Measurements from ENCODE around the gene ECE2. TPM values are rescaled to one million over a fixed set of nuclear protein-coding genes. Genes with fewer than 3 reads are reported as not detected.

Gene ECE2
- total and polyA plus RNA-seq, 4 donors = not detected

- peaks cover 0 to 7% (median 5%) of the 10 kb centered on the region in 4 donors for H3K27me3 ChIP-seq (ENCODE audit: control insufficient read depth in 4 of 4, insufficient read depth in 4 of 4, low read length in 3 of 4)
- no peaks in the 10 kb centered on the region for H3K9me3 ChIP-seq (ENCODE audit: control insufficient read depth in 4 of 4, low read length in 3 of 4)
- WGBS = 54% methylated on average over 12 of the region's 12 CpGs
- TF ChIP-seq REST (IDR thresholded peaks at IDR 0.05) = no peak
- no peak for TF ChIP-seq TAF1 (conservative IDR thresholded peaks at IDR 0.05)
- no peak for TF ChIP-seq YY1 (IDR thresholded peaks at IDR 0.05)
- TF ChIP-seq ATF3 (IDR thresholded peaks at IDR 0.05) = no peak
- no peak for TF ChIP-seq GABPA (IDR thresholded peaks at IDR 0.05 in 1 of 2, conservative IDR thresholded peaks at IDR 0.05 in 1 of 2)
- TF ChIP-seq ZBTB33 (IDR thresholded peaks at IDR 0.05) = no peak
- TF ChIP-seq CTCF (IDR thresholded peaks at IDR 0.05; ENCODE audit: low read depth, low read length, missing input control) = no peak
- TF ChIP-seq RXRA (IDR thresholded peaks at IDR 0.05) = no peak
- TF ChIP-seq HNF4G (IDR thresholded peaks at IDR 0.05) = no peak
- no peak for TF ChIP-seq HNF4A (conservative IDR thresholded peaks at IDR 0.05)
- TF ChIP-seq FOXA2 (IDR thresholded peaks at IDR 0.05) = no peak
- no peak for TF ChIP-seq RAD21 (IDR thresholded peaks at IDR 0.05)
- no peak for TF ChIP-seq SP1 (IDR thresholded peaks at IDR 0.05)
- no peak for TF ChIP-seq EGR1 (IDR thresholded peaks at IDR 0.05; ENCODE audit: low read depth in 2 of 2)
- TF ChIP-seq FOXA1 (IDR thresholded peaks at IDR 0.05) = no peak
- no peak for TF ChIP-seq MAX (IDR thresholded peaks at IDR 0.05)
- no peak for TF ChIP-seq JUND (IDR thresholded peaks at IDR 0.05)
- no peak for TF ChIP-seq NR2F2 (IDR thresholded peaks at IDR 0.05)
- H3K4me3 ChIP-seq (ENCODE audit: low read depth in 1 of 3, low read length in 3 of 3) = no peak overlapping the region
- no peak for DNase-seq (ENCODE audit: low spot score)
- no peak overlapping the region for H3K27ac ChIP-seq (ENCODE audit: low read depth in 1 of 2, low read length in 2 of 2)
- no peak overlapping the region for H3K9ac ChIP-seq (ENCODE audit: low read depth in 1 of 2, low read length in 2 of 2)
- peaks cover 12 to 22% (median 15%) of the 10 kb centered on the region in 4 donors for H3K4me1 ChIP-seq (ENCODE audit: control insufficient read depth in 4 of 4, insufficient read depth in 4 of 4, low read length in 3 of 4)
- no peaks in the 10 kb centered on the region for H3K36me3 ChIP-seq (ENCODE audit: control insufficient read depth in 4 of 4, insufficient read depth in 3 of 4, low read depth in 1 of 4, low read length in 3 of 4)
These were observed 47.3 kb upstream of the ECE2 start for GRCh38 chr3:184228376-184229137.
